ENCODE data around the gene PAQR5.

PAQR5 gene

DNA sequence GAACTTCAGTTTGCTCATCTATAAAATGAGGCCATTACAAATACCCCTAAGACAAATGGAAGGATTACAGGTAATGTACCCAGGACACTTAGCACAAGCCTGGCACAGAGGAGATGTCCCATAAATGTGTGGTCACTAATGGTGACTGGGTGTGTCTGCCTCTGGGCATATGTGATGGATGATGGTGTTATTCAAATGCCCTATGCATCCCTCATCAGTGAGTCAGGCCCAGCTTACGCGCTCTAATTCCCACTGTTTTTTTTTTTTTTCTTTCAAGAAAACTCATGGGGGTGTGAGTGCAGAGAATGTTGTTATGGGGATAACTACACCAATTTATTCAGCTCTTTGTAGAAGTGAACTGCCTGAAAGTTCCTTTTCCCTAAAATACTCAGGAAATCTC, 91.9 kb downstream of the PAQR5 start:
- no peak for TF ChIP-seq CTCF (IDR thresholded peaks at IDR 0.05; ENCODE audit: low read depth, low read length)
- no peak for DNase-seq (ENCODE audit: extremely low read depth, low read depth)

DNA sequence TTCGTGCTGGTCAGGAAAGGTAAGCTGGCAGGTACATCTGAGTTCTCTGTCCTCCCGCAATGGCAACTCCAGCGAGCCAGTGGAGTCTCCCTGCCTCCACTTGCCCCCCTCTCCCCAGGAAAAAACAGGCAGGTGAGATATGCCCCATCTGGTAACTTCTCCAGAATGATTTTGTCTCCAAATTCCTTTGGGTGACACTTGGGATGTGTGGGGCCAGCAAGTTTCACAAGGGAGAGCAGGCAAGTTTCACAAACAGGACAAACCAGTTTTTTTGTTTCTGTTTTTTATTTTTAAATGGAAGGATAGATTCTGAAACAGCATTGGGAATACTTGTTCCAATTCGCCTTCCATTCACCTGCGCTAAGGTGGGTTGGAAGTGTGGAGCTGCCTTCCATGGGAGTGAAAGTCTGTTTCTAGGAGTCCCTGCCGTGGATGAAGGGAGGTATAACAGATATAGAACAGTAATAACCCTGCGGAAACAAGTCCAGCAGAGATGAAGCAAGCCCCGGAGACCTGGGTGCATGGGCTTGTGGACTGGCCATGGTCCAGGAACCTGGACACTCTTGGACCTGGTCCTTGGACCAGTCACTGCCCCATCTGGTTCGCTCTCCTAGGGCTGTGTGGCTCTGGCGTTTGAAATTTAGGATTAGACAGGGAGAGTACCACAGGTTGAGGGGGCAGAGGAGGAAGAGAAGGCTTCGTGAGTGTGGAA, 92.5 kb downstream of the PAQR5 start:
- no peak for DNase-seq (ENCODE audit: extremely low read depth, low read depth)
- no peak for TF ChIP-seq CTCF (IDR thresholded peaks at IDR 0.05; ENCODE audit: low read depth, low read length)

DNA sequence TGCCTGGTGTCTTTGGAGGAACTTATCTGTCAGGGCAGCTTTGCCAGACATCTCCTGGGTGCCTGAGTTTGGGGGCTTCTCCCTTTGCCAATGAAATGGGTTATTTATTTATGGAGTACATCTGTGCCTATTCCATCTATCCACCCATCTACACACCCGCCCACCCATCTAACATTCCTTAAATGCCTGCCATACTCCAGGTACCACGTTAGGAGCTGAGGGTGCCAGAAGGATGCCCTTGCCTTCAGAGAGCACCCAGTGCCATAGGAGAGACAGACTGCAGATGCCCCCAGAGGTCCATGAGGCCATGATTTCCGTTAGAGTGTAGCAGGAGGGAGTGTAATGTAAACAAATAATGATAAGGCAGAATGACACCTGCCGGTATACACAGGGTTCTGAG, 93.6 kb downstream of the PAQR5 start:
- no peak for TF ChIP-seq CTCF (IDR thresholded peaks at IDR 0.05; ENCODE audit: low read depth, low read length)
- no peak for DNase-seq (ENCODE audit: extremely low read depth, low read depth)

GRCh38 chr15:69393831-69394491, 95.2 kb downstream of the PAQR5 start:
- TF ChIP-seq CTCF (IDR thresholded peaks at IDR 0.05; ENCODE audit: low read depth, low read length): no peak
- no peak for DNase-seq (ENCODE audit: extremely low read depth, low read depth)

DNA sequence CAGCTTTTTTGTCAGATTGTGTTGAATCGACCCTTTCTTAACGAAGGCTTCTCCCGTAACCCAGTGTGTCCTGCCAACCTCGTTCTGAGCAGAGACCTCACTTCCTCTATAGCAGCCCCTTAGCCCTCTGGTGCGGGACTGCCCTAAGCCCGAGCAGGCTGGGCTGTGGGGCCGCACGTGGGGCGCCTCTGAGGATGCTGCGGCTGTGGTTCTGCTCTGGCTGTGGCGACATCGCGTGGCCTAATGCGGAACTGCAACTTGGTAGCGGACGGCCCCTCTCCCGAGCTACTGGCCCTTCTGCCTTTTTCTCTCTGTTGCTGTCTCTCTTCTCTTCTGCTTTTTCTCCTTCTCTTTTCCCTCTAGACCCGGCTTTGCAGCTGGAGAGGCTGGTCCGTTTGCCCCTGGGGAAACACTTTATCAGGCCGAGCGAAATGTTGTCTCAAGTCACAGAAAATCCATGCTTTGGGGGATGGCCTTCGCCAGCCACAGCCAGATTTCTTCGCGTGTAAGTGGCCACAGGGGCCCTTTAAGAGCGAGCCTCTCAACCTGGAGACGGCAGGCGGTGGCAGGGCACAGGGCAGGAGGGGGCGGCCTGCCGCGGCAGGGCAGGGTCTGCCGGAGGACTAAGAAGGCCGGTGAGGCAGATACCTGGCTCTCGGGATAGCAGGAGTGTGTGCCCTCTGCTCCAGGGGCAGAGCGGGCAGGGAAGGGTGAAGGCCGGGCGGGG, 96.0 kb downstream of the PAQR5 start:
- TF ChIP-seq CTCF (IDR thresholded peaks at IDR 0.05; ENCODE audit: low read depth, low read length): peak; percentile 94
- no peak for DNase-seq (ENCODE audit: extremely low read depth, low read depth)

GRCh38 chr15:69395460-69395859, 96.7 kb downstream of the PAQR5 start:
- no peak for TF ChIP-seq CTCF (IDR thresholded peaks at IDR 0.05; ENCODE audit: low read depth, low read length)
- no peak for DNase-seq (ENCODE audit: extremely low read depth, low read depth)

DNA sequence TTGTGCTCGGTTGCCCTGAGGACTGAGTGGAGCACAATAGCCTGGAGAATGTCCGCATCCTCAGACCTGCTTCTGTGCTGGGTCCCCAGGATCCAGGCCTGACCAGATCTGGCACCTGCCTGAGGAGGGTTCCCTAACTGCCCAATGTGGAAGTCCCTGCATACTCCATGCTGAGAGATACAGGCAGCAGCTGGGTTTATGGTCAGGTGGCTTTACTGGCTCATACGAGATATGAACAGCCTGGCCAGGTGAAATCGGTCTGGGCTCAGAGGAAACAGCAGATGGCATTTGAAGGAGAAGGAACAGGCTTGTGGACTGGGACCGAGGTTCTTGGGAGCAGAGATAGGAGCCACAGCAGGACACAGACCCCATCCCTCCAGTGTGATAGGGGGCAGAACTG, 97.3 kb downstream of the PAQR5 start:
- DNase-seq (ENCODE audit: extremely low read depth, low read depth): no peak
- no peak for TF ChIP-seq CTCF (IDR thresholded peaks at IDR 0.05; ENCODE audit: low read depth, low read length)

Measured in AG09319 (cell line).